Inferior parietal cortex (tissue), 1 donor: ENCODE data around the gene GSN.

Experiments
- DNase-seq: peaks from one replicate; pipeline ENCODE4 v3.0.0-alpha.2; 2016; ENCODE audit errors: extremely low spot score

The GSN gene

GRCh38 chr9:121267689-121268597 is at the start of gene GSN:
TSS of gene GSN (plus strand) at chr9:121268162. CDS start at chr9:121301972, 33,810 bp downstream.
- DNase-seq, result peak; percentile 66

DNA sequence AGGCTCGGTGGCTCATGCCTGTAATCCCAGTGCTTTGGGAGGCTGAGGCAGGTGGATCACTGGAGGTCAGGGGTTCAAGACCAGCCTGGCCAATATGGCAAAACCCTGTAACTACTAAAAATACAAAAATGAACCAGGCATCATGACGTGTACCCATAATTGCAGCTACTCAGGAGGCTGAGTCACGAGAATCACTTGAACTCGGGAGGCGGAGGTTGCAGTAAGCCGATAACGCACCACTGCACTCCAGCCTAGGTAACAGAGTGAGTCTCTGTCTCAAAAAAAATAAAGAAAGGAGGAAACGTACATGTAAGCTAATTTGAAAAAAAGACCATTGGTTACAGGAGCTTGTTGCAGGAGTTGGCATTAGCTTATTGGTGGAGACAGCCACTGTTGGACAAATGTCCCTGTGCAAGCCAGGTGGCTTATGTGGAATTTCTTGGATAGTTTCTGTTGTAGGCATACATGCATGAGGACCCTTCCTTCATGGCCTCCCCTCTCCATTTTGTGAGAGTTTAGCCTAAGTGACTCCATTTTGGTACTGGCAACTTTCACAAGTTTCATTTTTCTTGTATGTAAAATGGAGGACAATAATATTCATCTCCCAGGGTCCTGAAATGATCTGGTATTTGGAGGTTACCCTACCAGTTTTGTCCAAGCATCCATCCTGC is 49.5 kb upstream of the GSN start:
- DNase-seq, result no peak

DNA sequence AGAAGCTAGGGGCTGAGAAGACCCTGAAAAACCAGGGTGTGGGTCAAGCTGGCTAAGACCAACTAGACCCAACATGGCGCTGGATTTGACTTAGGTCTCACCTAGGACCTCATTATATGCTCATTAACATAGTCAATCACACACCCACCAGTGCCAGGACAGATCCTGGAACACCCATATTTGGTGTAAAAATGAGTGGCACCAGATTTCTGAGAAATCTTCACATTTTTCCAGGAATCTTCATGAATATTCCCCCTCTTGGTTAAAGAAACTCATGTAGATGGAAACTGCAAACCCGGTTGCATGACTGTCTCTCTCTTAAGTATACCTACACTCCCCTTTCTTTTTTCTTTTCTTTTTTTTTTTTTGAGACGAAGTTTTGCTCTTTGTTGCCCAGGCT is 48.4 kb upstream of the GSN start:
- DNase-seq, result no peak

GRCh38 chr9:121220996-121221663 is 46.8 kb upstream of the GSN start:
- DNase-seq, result no peak

DNA sequence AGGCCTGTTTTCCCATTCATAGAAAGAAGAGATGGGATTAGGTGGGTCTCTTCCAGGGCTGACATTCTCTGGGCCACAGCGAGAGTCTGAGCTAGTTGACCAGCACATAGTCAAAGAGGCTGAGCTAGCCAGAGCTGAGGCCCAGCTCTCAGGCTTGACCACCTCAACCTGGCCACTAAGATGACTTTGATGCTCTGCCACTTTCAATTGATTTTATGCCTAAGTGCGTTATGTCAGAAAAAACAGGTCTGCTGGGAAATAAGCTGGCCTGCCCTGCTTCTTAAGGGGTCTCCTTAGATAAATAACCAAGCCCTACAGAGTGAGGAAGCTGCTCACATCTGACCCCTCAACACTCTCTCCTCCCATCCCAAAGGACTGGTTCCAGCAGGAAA is 46.3 kb upstream of the GSN start:
- DNase-seq, result no peak

GRCh38 chr9:121222524-121223171 is 45.3 kb upstream of the GSN start:
- DNase-seq, result peak; percentile 77

GRCh38 chr9:121225240-121225639 is 42.7 kb upstream of the GSN start:
- no peak for DNase-seq

GRCh38 chr9:121226175-121226574 is 41.8 kb upstream of the GSN start:
- no peak for DNase-seq

- DNase-seq, result no peak
Observed at GRCh38 chr9:121227862-121228261, 40.1 kb upstream of the GSN start.

DNA sequence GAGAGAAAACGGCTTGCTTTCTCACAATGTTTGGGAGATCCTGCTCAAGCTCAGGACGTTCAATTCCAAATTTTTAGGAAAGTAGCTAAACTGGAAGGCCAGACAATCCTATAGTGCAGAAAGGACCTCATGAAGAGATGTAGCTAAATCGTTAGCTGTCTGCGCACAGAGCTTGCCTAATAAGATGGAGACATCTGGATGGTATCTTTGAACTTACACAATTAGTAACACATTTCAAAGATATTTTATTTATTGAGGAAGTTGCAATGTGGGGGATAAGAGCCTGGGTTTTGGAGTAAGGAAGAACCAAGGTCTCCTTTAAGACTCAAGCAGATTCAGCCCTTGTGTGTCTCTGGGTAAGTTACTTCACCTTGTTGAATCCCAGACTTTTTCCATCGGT is 37.7 kb upstream of the GSN start:
- DNase-seq, result no peak

GRCh38 chr9:121232251-121232650 is 35.7 kb upstream of the GSN start:
- DNase-seq, result no peak

- no peak for DNase-seq
Observed at GRCh38 chr9:121233906-121234831, 33.8 kb upstream of the GSN start.

DNA sequence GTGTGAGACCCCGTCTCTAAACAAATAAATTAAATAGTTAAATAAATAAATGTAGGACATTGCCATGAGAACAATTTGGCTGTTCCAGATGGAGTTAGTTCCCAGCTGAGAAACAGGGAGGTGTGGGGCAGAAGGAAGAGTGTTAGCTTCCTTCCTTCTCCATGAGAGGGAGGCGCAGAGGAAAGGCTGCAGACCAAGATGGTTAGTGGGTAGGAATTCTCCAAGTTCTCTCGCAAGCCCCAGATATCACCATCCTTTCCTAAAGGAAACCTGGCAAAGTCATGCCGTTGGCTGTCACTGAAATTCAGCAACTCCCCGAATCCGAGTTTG is 33.2 kb upstream of the GSN start:
- no peak for DNase-seq

DNA sequence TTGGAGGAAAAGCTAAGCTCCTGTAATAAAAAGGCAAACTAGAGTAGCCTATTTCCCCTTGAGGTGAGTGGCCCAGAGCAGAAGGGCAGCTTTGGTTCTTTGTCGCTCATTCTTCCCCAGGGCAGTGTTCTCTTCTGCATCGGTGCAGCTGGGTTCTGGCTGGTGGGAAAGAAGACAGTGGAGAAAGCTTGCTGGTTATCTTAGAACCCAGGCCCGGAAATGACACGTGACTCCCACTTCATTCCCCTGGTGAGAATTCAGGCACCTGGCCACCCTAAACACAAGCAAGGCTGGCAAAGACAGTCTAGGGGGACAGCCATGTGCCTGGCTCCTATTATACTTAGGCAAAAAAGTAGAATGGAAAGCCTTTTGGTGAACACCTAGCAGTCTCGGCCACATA is 32.5 kb upstream of the GSN start:
- no peak for DNase-seq

- no peak for DNase-seq
Observed at GRCh38 chr9:121237916-121238315, 30.0 kb upstream of the GSN start.

DNA sequence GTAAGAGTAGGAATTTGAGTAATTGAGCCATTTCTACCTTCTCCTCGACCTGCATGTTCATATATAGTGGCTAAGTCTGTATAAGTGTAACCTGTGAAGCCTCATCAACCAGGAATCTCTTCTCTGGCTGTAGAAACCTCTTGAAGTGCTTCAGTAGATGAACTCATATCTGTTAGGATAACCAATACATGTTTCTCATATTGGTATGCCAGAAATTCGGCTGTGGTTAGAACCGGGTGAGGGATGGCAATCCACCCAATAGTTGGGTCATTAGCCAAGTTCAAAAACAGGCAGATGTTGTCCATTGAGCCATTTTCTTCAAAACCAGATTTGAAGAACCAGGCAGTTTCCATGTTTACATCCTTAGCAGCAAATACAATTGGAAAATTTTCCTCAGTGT is 28.9 kb upstream of the GSN start:
- DNase-seq, result no peak

DNA sequence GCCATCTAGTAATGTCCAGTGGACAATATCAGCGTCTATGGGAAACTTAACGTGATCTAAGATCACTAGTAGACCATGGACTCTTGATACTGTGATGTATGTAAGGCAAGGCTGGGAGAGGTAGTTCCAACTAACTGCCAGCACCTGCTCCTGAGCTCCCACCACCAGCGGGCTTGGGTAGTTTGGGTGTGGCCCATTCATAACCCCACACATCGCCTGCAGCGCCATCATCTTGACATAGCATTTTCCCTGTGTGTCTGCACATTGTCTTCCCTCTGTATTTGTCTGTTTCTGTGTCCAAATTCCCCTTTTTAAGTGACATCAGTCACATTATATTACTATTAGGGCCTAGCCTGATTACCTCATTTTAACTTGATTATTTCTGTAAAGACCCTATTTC is 28.1 kb upstream of the GSN start:
- no peak for DNase-seq

DNA sequence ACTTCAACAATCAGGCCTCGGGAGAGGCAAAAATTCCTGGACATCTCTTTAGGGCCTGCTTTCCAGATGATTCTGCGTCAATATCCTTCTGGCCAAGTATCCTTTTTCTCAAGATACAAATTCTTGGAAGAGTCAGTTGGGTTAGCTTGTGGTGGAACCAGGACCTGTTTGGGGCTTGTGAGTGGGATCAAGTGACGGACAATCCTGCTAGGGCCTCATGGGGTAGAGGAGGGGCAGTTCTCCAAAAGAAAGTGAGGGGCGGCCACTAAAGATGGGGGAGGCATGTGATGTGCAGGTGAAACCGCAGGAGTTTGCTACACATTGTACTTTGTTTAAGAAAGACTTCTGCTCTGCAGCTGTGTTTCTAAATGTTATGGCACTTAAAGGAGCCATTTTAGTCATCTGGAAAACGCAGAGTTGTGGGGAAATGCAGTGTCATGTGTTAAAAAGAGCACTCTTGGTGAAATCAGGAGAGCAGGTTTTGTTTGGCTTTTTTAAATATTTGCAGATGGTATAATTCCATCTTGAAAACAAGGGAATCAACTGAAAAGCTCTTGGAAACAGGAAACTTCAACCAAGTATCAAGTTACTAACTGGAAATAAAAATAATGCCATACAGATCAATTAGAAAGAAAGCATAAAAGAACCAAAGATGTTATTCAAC is 27.4 kb upstream of the GSN start:
- DNase-seq, result no peak

- DNase-seq, result no peak
Observed at GRCh38 chr9:121242219-121242958, 25.6 kb upstream of the GSN start.

DNA sequence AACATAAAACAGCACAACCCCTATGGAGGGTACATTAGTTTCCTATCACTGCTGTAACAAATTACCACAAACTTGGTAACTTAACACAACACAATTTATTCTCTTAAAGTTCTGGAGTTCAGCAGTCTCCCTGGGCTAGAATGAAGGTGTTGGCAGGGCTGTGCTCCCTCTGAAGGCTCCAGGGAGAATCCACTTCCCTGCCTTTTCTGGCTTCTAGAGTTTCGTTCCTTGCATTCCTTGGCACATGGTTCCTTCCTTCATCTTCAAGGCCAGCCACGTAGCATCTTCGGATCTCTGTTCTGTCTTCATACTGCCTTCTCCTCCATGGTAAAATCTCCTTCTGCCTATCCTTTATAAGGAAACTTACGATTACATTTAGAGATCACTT is 25.0 kb upstream of the GSN start:
- DNase-seq, result no peak
